Measurements from ENCODE around the gene EVI5. TPM values are rescaled to one million over a fixed set of nuclear protein-coding genes. Genes with fewer than 3 reads are reported as not detected.

Gene EVI5
- total RNA-seq, 1 experiment from 2014 or later = 31.2 TPM

DNA sequence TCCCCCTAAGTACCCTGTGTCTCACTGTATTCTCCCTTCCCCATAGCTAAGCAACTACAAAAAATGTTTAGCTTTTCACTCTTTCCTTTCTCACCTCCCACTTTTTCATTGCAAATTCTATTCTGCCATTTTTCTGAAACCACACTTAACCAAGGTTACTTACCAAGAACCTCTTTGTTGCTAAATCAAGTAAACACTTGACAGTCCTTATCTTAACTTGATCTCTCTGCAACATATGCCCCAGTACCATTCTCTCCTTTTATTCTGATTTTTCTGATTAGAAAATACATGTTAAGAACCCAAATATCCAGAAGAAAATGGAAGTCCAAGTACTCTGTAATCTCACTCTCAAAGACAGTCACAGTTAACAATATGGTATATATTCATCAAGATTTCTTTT is 16.0 kb downstream of the EVI5 start:
- H3K4me1 ChIP-seq = no peaks in the 10 kb centered on the region
- Mint-ChIP-seq H3K4me3 (ENCODE audit: unreplicated experiment) (no peak overlapping the region), H3K36me3 (ENCODE audit: insufficient read depth, unreplicated experiment) (peaks cover 5% of the 10 kb centered on the region), H3K4me1 (ENCODE audit: low read depth, unreplicated experiment) (peaks cover 14% of the 10 kb centered on the region), H3K27ac (ENCODE audit: unreplicated experiment) (no peak overlapping the region), H3K9me3 (ENCODE audit: unreplicated experiment) (peaks cover 9% of the 10 kb centered on the region), H3K27me3 (ENCODE audit: insufficient read depth, unreplicated experiment) (no peaks in the 10 kb centered on the region)
- BruUV-seq (replicated peaks) = no TSS peak
- no peaks in the 10 kb centered on the region for H3K27me3 ChIP-seq (replicated peaks; ENCODE audit: control insufficient read depth, insufficient read depth, low read length)
- ChIA-PET POLR2A (no interaction called here), CTCF (no interaction called here)
- TF ChIP-seq CTCF (IDR thresholded peaks at IDR 0.05; ENCODE audit: insufficient read depth in 1 of 2, low read depth in 1 of 2, low read length in 1 of 2, severe bottlenecking in 1 of 2, unreplicated experiment in 1 of 2) = no peak
- DNase-seq = no peak
- H3K9me3 ChIP-seq = no peaks in the 10 kb centered on the region
- no peak overlapping the region for H3K4me3 ChIP-seq (ENCODE audit: low read depth, low read length)
- no peaks in the 10 kb centered on the region for H3K36me3 ChIP-seq (ENCODE audit: control insufficient read depth, insufficient read depth, low read length)
- intact Hi-C loops (cut with micrococcal nuclease; ENCODE audit: unreplicated experiment) = no loop called here

GRCh38 chr1:92768296-92768695 is 16.6 kb downstream of the EVI5 start:
- Mint-ChIP-seq H3K4me1 (ENCODE audit: low read depth, unreplicated experiment) (peaks cover 14% of the 10 kb centered on the region), H3K9me3 (ENCODE audit: unreplicated experiment) (peaks cover 9% of the 10 kb centered on the region), H3K27me3 (ENCODE audit: insufficient read depth, unreplicated experiment) (no peaks in the 10 kb centered on the region), H3K4me3 (ENCODE audit: unreplicated experiment) (no peak overlapping the region), H3K36me3 (ENCODE audit: insufficient read depth, unreplicated experiment) (peaks cover 5% of the 10 kb centered on the region), H3K27ac (ENCODE audit: unreplicated experiment) (no peak overlapping the region)
- no peak for DNase-seq
- ChIA-PET CTCF (no interaction called here), POLR2A (no interaction called here)
- H3K4me3 ChIP-seq (ENCODE audit: low read depth, low read length) = no peak overlapping the region
- H3K4me1 ChIP-seq = no peaks in the 10 kb centered on the region
- no peaks in the 10 kb centered on the region for H3K36me3 ChIP-seq (ENCODE audit: control insufficient read depth, insufficient read depth, low read length)
- no peak for TF ChIP-seq CTCF (IDR thresholded peaks at IDR 0.05; ENCODE audit: insufficient read depth in 1 of 2, low read depth in 1 of 2, low read length in 1 of 2, severe bottlenecking in 1 of 2, unreplicated experiment in 1 of 2)
- H3K9me3 ChIP-seq = no peaks in the 10 kb centered on the region
- no TSS peak for BruUV-seq (replicated peaks)
- intact Hi-C loops (cut with micrococcal nuclease; ENCODE audit: unreplicated experiment) = no loop called here
- no peaks in the 10 kb centered on the region for H3K27me3 ChIP-seq (replicated peaks; ENCODE audit: control insufficient read depth, insufficient read depth, low read length)

GRCh38 chr1:92764116-92764515 is 20.8 kb downstream of the EVI5 start:
- H3K4me1 ChIP-seq = no peaks in the 10 kb centered on the region
- CTCF ChIA-PET = no interaction called here
- H3K36me3 ChIP-seq (ENCODE audit: control insufficient read depth, insufficient read depth, low read length) = no peaks in the 10 kb centered on the region

More at GRCh38 chr1:92764116-92764515, 20.8 kb downstream of the EVI5 start:
- TF ChIP-seq CTCF (IDR thresholded peaks at IDR 0.05; ENCODE audit: insufficient read depth in 1 of 2, low read depth in 1 of 2, low read length in 1 of 2, severe bottlenecking in 1 of 2, unreplicated experiment in 1 of 2) = no peak
- POLR2A ChIA-PET = no interaction called here
- no peak overlapping the region for H3K4me3 Mint-ChIP-seq (ENCODE audit: unreplicated experiment)
- no peaks in the 10 kb centered on the region for H3K9me3 ChIP-seq
- H3K9me3 Mint-ChIP-seq (ENCODE audit: unreplicated experiment) = peaks cover 7% of the 10 kb centered on the region
- H3K4me3 ChIP-seq (ENCODE audit: low read depth, low read length) = no peak overlapping the region
- no peak overlapping the region for H3K27ac Mint-ChIP-seq (ENCODE audit: unreplicated experiment)
- no peaks in the 10 kb centered on the region for H3K27me3 ChIP-seq (replicated peaks; ENCODE audit: control insufficient read depth, insufficient read depth, low read length)
- H3K4me1 Mint-ChIP-seq (ENCODE audit: low read depth, unreplicated experiment) = peaks cover 6% of the 10 kb centered on the region
- BruUV-seq (replicated peaks) = no TSS peak
- intact Hi-C loops (cut with micrococcal nuclease; ENCODE audit: unreplicated experiment) = no loop called here
- DNase-seq = no peak
- peaks cover 4% of the 10 kb centered on the region for H3K36me3 Mint-ChIP-seq (ENCODE audit: insufficient read depth, unreplicated experiment)
- H3K27me3 Mint-ChIP-seq (ENCODE audit: insufficient read depth, unreplicated experiment) = no peaks in the 10 kb centered on the region

Measured in Caco-2 (cell line).